Measurements from ENCODE around the gene CSNK1G1.

DNA sequence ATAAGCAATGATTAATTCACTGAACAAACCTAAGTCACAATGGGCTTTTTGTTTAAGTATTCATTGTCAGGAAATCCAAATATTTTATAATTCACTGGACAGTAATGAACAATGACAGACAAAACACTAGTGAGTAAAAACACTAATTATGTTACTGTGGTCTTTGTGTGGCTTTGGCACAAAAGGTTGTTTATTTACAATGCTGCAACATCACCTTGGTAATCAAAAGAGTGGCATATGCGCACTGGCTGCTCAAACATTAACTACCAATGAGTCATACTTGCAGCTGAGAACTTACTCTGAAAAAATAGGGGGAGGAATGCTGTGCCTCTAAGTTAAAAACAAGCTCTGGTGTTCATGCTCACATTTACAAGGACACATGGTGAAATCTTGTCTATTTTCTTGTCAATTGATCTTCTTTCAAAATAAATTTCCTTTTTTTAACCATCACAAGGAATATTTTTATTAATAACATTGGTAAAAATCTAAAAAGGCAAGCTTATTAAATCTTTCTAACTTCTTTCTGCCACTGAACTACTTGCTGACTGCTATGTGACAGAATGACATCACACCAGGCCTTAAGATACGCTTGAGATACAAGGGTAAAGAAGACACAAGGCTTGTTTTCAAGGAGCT is 107.9 kb downstream of the CSNK1G1 start:
- TF ChIP-seq, protein P1, sequence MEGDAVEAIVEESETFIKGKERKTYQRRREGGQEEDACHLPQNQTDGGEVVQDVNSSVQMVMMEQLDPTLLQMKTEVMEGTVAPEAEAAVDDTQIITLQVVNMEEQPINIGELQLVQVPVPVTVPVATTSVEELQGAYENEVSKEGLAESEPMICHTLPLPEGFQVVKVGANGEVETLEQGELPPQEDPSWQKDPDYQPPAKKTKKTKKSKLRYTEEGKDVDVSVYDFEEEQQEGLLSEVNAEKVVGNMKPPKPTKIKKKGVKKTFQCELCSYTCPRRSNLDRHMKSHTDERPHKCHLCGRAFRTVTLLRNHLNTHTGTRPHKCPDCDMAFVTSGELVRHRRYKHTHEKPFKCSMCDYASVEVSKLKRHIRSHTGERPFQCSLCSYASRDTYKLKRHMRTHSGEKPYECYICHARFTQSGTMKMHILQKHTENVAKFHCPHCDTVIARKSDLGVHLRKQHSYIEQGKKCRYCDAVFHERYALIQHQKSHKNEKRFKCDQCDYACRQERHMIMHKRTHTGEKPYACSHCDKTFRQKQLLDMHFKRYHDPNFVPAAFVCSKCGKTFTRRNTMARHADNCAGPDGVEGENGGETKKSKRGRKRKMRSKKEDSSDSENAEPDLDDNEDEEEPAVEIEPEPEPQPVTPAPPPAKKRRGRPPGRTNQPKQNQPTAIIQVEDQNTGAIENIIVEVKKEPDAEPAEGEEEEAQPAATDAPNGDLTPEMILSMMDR (conservative IDR thresholded peaks at IDR 0.05) = no peak
- TF ChIP-seq ZFX (IDR thresholded peaks at IDR 0.05) = no peak
